Stomach (tissue), 9 donors: Measurements from ENCODE around the gene RARG. TPM values are rescaled to one million over a fixed set of nuclear protein-coding genes. Genes with fewer than 3 reads are reported as not detected.
A peak's percentile ranks its signal among the peaks of the same experiment; 100 is the strongest.

ENCODE experiments used
- DNase-seq, 2 donors: peaks; one replicate each; pipeline versions ENCODE4 v3.0.0 to v3.0.0-alpha.2; 2013 to 2019
- H3K27ac ChIP-seq, 5 donors: fragments of 200-600 bp in 4 of 5; sonication (generic) in 4 of 5; one replicate each; pipeline ENCODE4 v1.5.1; 2013 to 2019; ENCODE audit warnings: mild to moderate bottlenecking in 1 of 5, moderate library complexity in 1 of 5
- H3K27me3 ChIP-seq, 3 donors: fragments of 200-600 bp; sonication (generic); one replicate each; pipeline ENCODE4 v1.5.1; 2017 to 2019; ENCODE audit warnings: mixed run types in 1 of 3
- H3K36me3 ChIP-seq, 4 donors: fragments of 200-600 bp; sonication (generic); 1 replicate in 3 of 4; 2 replicates in 1 of 4; pipeline ENCODE4 v1.5.1; 2016 to 2019
- H3K4me1 ChIP-seq, 4 donors: fragments of 200-600 bp; sonication (generic); one replicate each; pipeline ENCODE4 v1.5.1; 2016 to 2019
- H3K4me3 ChIP-seq, 4 donors: fragments of 200-600 bp; sonication (generic) in 3 of 4; one replicate each; pipeline ENCODE4 v1.5.1; 2016 to 2019; ENCODE audit warnings: mild to moderate bottlenecking in 1 of 4
- H3K9me3 ChIP-seq, 4 donors: fragments of 200-600 bp; sonication (generic); one replicate each; pipeline ENCODE4 v1.5.1; 2016 to 2019
- EP300 ChIP-seq: sonication (generic); formaldehyde crosslinking; IDR thresholded peaks from one replicate; pipeline ENCODE4 v1.6.1; 2017; ENCODE audit warnings: antibody characterized with exemption
- POLR2A ChIP-seq, 4 donors: fragments of 450-650 bp; IDR thresholded peaks; one replicate each; pipeline ENCODE4 v1.6.1; 2016; ENCODE audit warnings: antibody characterized with exemption in 4 of 4, control low read depth in 2 of 4, mild to moderate bottlenecking in 1 of 4, moderate library complexity in 1 of 4
- POLR2AphosphoS5 ChIP-seq, 3 donors: sonication (generic); formaldehyde crosslinking; IDR thresholded peaks; one replicate each; pipeline ENCODE4 v1.6.1; 2016; ENCODE audit warnings: antibody characterized with exemption in 3 of 3
- WGBS, 5 donors: extraction: QIAGEN DNeasy Blood & Tissue Kit in 3 of 5; methylation state at CpG; one replicate each; pipeline versions ENCODE4 v1.1.5 to v1.1.7; 2013 to 2018; 5-methylcytosine and 5-hydroxymethylcytosine counted together
- intact Hi-C: fragments of 100-400 bp; cut with DNase I; formaldehyde crosslinking; loops from one replicate; pipeline ENCODE4 v1.15.1; 2023; ENCODE audit warnings: low total_unique reads
- polyA plus RNA-seq, 3 donors: library from polyadenylated mRNA; stranded (reverse); fragments of 200-250 nt; gene quantifications; one replicate each; pipeline ENCODE4 v1.2.3, GENCODE V29; 2013
- total RNA-seq, 5 donors: library from RNA; depleted of rRNA; stranded (reverse); fragments of >200 nt; gene quantifications; one replicate each; pipeline versions ENCODE4 v1.1.0 to v1.2.3, GENCODE V29; 2014 to 2016
- TF ChIP-seq, protein P1 (sequence below), 7 experiments: fragments of 450-650 bp in 4 of 7; fragments of 200-600 bp in 3 of 7; sonication (generic) in 3 of 7; IDR thresholded peaks; one replicate each; pipeline ENCODE4 v1.5.1; 2016 to 2019; ENCODE audit warnings: antibody characterized with exemption in 7 of 7, control low read depth in 2 of 7, mild to moderate bottlenecking in 1 of 7
- donor health status: healthy with polysubstance abuse.
- donor health status: Bipolar disorder and iron deficiency.
- donor health status: healthy.

Gene RARG
- total and polyA plus RNA-seq, 8 donors = 2.0 to 37.7 (median 9.6) TPM

DNA sequence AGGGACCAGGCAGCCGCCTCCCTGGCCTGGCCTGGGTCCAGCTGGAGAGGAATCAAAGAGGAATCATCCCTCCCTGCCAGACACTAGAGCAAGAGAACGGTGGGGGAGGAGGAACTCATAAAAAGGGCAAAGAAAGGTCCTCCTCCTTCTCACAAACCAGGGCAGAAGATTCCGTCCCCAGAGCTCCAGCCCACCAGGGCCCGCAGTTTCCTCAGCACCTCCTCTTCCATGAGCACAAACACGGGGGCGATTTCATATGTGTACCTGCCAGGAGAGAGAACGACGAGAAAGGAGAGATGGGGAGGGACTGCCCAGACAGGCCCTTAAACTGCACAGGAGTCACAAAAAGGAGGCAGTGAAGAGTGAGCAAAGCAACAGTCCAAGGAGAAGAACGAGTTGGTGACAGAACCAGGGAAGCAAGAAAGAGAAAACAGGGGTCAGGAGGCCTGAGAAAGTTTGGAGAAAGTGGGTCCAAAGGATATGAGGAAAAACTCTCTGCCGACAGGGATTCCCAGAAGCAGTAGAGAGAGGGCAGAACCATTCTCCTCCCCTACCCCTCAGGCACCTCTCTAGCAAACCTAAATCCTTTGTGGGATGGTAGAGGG lies 60.2 kb downstream of the RARG start:
- H3K36me3 ChIP-seq = peaks cover 10 to 51% (median 43%) of the 10 kb centered on the region in 4 donors
- intact Hi-C loops = no loop called here
- peak in 1 of 2 donors; percentile 17 for DNase-seq
- H3K27me3 ChIP-seq = no peaks in the 10 kb centered on the region
- no peak overlapping the region for H3K4me3 ChIP-seq
- TF ChIP-seq POLR2AphosphoS5 (IDR thresholded peaks at IDR 0.05) = no peak
- TF ChIP-seq POLR2A (IDR thresholded peaks at IDR 0.05) = no peak
- TF ChIP-seq, protein P1, sequence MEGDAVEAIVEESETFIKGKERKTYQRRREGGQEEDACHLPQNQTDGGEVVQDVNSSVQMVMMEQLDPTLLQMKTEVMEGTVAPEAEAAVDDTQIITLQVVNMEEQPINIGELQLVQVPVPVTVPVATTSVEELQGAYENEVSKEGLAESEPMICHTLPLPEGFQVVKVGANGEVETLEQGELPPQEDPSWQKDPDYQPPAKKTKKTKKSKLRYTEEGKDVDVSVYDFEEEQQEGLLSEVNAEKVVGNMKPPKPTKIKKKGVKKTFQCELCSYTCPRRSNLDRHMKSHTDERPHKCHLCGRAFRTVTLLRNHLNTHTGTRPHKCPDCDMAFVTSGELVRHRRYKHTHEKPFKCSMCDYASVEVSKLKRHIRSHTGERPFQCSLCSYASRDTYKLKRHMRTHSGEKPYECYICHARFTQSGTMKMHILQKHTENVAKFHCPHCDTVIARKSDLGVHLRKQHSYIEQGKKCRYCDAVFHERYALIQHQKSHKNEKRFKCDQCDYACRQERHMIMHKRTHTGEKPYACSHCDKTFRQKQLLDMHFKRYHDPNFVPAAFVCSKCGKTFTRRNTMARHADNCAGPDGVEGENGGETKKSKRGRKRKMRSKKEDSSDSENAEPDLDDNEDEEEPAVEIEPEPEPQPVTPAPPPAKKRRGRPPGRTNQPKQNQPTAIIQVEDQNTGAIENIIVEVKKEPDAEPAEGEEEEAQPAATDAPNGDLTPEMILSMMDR (IDR thresholded peaks at IDR 0.05) = no peak
- TF ChIP-seq EP300 = no peak
- WGBS, 5 donors = 62 to 71% (median 70%) methylated on average over 9 to 10 of the region's 10 CpGs
- H3K4me1 ChIP-seq = peaks cover 0 to 15% (median 12%) of the 10 kb centered on the region in 4 donors
- no peaks in the 10 kb centered on the region for H3K9me3 ChIP-seq
- no peak overlapping the region for H3K27ac ChIP-seq

DNA sequence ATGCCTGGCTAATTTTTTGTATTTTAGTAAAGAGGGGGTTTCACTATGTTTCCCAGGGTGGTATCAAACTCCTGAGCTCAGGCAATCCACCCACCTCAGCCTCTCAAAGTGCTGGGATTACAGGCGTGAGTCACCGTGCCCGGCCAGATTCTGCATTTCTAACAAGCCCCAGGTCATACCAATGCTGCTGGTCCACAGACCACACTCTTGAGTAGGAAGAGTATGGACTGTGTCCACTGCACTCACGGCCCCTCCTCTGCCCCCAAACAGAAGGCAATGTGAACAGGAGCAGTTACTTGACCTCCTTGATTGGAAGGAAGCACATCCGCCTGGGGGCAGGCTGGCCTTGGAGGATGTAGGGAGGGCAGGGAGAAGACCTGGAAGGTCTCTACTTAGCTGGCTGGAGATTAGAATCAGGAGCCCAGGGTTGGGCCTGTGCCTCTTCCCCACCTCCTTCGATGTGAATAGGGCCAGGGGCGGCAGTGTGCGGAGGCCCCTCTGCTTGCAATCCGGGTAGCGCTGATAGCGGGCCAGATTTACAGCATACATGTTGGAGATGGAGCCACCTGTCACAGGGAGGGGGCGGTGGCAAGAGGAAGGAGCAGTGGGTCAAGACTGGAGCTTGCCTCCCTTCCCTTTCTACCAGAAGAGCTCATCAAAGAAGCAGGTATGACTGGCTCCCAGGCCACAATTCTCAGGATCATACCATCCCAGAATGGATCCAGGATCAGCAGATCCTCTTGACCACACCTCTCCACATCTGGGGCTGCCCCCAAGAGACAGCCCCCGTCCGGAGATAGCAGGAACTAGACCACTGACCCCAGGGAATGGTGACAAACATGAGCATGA lies 60.9 kb downstream of the RARG start:
- WGBS, 5 donors = 80 to 92% (median 83%) methylated on average over 14 of the region's 14 CpGs
- Histone ChIP-seq H3K27me3 (no peaks in the 10 kb centered on the region), H3K27ac (no peak overlapping the region)

DNA sequence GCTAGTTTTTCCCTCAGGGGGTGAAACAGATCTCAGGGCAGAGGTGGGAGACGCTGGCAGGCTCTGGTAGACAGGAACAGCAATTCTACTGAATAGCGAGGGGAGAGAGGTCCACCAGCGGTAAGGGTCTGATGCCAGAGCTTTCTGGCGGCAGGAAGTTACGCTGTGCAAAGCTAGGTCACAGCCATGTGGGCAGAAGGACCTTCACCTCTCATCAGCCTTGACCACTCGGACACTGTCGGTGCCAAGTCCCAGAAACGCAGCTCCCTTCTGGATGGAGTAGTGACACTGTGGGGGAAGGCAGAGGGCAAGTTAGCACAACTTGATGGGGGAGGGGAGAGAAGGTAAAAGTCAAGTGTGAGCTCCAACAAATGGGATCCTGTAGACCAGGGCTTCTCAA lies 61.8 kb downstream of the RARG start:
- H3K4me3 ChIP-seq = no peak overlapping the region
- no peak overlapping the region for H3K27ac ChIP-seq
- 90 to 95% (median 92%) methylated on average over 8 of the region's 8 CpGs for WGBS, 5 donors
- TF ChIP-seq POLR2AphosphoS5 (IDR thresholded peaks at IDR 0.05) (no peak), EP300 (no peak), POLR2A (IDR thresholded peaks at IDR 0.05) (no peak)
- TF ChIP-seq, protein P1 (IDR thresholded peaks at IDR 0.05) = no peak
- no peaks in the 10 kb centered on the region for H3K9me3 ChIP-seq
- peaks cover 10 to 64% (median 44%) of the 10 kb centered on the region in 4 donors for H3K36me3 ChIP-seq
- peaks cover 0 to 9% (median 6%) of the 10 kb centered on the region in 4 donors for H3K4me1 ChIP-seq
- peak in 1 of 2 donors; percentile 13 for DNase-seq
- intact Hi-C loops = no loop called here
- no peaks in the 10 kb centered on the region for H3K27me3 ChIP-seq

More for the DNA sequence above, 60.9 kb downstream of the RARG start:
- intact Hi-C loops = no loop called here
- Histone ChIP-seq H3K4me3 (no peak overlapping the region), H3K36me3 (peaks cover 10 to 57% (median 44%) of the 10 kb centered on the region in 4 donors), H3K4me1 (peaks cover 0 to 15% (median 12%) of the 10 kb centered on the region in 4 donors), H3K9me3 (no peaks in the 10 kb centered on the region)
- peak in 1 of 2 donors; percentile 9 for DNase-seq
- TF ChIP-seq EP300 = no peak
- no peak for TF ChIP-seq POLR2A (IDR thresholded peaks at IDR 0.05)
- TF ChIP-seq, protein P1 (IDR thresholded peaks at IDR 0.05) = no peak
- TF ChIP-seq POLR2AphosphoS5 (IDR thresholded peaks at IDR 0.05) = no peak

DNA sequence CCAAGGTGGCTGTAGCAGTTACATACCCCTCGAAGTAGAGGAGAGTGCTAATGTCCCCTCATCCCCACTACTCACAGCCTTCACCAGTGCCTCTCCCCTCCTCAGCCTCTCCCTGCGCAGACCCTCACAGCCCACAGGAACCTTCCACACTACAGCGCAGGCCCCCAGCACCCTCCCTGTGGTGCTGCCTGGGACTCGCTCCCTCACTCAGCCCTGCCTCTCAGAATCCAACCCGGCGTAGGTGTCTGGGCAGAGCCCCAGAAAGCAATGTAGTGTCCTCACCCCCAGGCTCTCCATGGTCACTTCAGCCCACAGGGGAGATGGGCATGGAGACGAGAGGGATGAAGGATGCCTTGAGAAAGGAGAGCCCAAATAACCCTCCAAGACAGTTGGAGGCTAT lies 62.4 kb downstream of the RARG start:
- WGBS, 5 donors = 90 to 98% (median 95%) methylated on average over 7 of the region's 7 CpGs

More for the DNA sequence above, 62.4 kb downstream of the RARG start:
- Histone ChIP-seq H3K27ac (no peak overlapping the region), H3K9me3 (no peaks in the 10 kb centered on the region), H3K27me3 (no peaks in the 10 kb centered on the region), H3K4me3 (no peak overlapping the region), H3K4me1 (peaks cover 0 to 3% (median under 1%) of the 10 kb centered on the region in 4 donors), H3K36me3 (peaks cover 10 to 64% (median 44%) of the 10 kb centered on the region in 4 donors)
- peak in 1 of 2 donors; percentile 9 for DNase-seq
- intact Hi-C loops = no loop called here
- TF ChIP-seq, protein P1 (IDR thresholded peaks at IDR 0.05) = no peak
- no peak for TF ChIP-seq POLR2AphosphoS5 (IDR thresholded peaks at IDR 0.05)
- no peak for TF ChIP-seq POLR2A (IDR thresholded peaks at IDR 0.05)
- TF ChIP-seq EP300 = no peak
